ENCODE results near the gene PACSIN2. TPM values are rescaled to one million over a fixed set of nuclear protein-coding genes. Genes with fewer than 3 reads are reported as not detected.
"Not testable (repeated sequence)": the region's sequence is repeated elsewhere in the genome, so short reads cannot be mapped to it uniquely, and the experiment has no call there.

Gene PACSIN2
- total RNA-seq, 1 donor from 2014 or later, result 128 TPM

- Histone ChIP-seq H3K4me3 (no peak overlapping the region), H3K27ac (no peak overlapping the region), H3K36me3 (no peaks in the 10 kb centered on the region), H3K4me1 (no peaks in the 10 kb centered on the region), H3K27me3 (no peaks in the 10 kb centered on the region), H3K9me3 (no peaks in the 10 kb centered on the region)
- intact Hi-C loops (cut with DNase I), result no loop called here
- DNase-seq, result no peak
- TF ChIP-seq, protein P1, sequence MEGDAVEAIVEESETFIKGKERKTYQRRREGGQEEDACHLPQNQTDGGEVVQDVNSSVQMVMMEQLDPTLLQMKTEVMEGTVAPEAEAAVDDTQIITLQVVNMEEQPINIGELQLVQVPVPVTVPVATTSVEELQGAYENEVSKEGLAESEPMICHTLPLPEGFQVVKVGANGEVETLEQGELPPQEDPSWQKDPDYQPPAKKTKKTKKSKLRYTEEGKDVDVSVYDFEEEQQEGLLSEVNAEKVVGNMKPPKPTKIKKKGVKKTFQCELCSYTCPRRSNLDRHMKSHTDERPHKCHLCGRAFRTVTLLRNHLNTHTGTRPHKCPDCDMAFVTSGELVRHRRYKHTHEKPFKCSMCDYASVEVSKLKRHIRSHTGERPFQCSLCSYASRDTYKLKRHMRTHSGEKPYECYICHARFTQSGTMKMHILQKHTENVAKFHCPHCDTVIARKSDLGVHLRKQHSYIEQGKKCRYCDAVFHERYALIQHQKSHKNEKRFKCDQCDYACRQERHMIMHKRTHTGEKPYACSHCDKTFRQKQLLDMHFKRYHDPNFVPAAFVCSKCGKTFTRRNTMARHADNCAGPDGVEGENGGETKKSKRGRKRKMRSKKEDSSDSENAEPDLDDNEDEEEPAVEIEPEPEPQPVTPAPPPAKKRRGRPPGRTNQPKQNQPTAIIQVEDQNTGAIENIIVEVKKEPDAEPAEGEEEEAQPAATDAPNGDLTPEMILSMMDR (IDR thresholded peaks at IDR 0.05), result no peak
- peak; percentile 62 for ATAC-seq
Measured at GRCh38 chr22:43036282-43036829, 21.4 kb upstream of the PACSIN2 start.

- H3K36me3 ChIP-seq, result no peaks in the 10 kb centered on the region
- DNase-seq (no peak), ATAC-seq (no peak)
- intact Hi-C loops (cut with DNase I), result no loop called here
- TF ChIP-seq, protein P1 (IDR thresholded peaks at IDR 0.05), result no peak
- H3K9me3 ChIP-seq, result no peaks in the 10 kb centered on the region
- no peaks in the 10 kb centered on the region for H3K27me3 ChIP-seq
- no peak overlapping the region for H3K4me3 ChIP-seq
- no peaks in the 10 kb centered on the region for H3K4me1 ChIP-seq
- no peak overlapping the region for H3K27ac ChIP-seq
Measured at GRCh38 chr22:43035250-43035649, 20.3 kb upstream of the PACSIN2 start.

DNA sequence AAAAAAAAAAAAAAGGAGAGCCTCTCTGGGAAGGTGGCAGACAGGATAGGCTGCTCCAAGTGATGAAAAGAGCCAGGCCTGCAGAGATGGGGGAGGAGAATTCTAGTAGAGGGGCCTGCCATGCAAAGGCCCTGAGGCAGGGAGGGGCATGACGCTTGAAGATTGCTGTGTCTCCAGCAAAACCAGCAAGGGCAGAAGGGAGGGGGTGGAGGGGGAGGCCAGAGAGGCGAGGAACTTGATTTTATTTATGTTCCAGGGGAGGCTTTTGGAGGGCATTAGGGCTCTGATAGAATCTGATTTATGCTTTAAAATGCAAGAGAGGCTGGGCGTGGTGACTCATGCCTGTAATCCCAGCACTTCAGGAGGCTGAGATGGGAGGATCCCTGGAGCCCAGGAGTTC lies 16.7 kb upstream of the PACSIN2 start:
- no peaks in the 10 kb centered on the region for H3K27me3 ChIP-seq
- no peak overlapping the region for H3K4me3 ChIP-seq
- no peaks in the 10 kb centered on the region for H3K4me1 ChIP-seq
- DNase-seq, result no peak
- H3K27ac ChIP-seq, result no peak overlapping the region
- no peaks in the 10 kb centered on the region for H3K9me3 ChIP-seq
- no peak for ATAC-seq
- H3K36me3 ChIP-seq, result no peaks in the 10 kb centered on the region
- TF ChIP-seq, protein P1 (IDR thresholded peaks at IDR 0.05), result no peak
- intact Hi-C loops (cut with DNase I), result no loop called here

DNA sequence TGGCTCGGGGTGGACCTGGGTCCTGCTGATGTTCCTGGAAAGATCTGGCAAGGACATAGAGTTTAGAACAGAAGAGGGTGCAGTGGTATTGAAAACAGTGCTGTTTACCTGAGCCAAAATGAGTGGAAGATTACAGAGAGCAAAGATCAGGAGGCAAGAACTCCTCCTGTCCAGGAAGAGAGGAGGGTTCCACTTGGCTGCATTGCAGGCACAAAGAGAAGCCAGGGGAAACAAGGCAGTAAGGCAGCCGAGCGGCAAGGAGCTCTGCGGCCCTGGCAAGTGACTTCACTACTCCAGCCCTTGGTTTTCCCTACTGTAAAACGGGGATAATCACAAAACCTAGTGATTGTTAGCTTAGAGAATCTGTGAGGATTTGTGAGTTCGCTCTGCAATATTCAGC lies 3.7 kb upstream of the PACSIN2 start:
- no peak for DNase-seq
- H3K9me3 ChIP-seq, result no peaks in the 10 kb centered on the region
- ATAC-seq, result no peak
- H3K4me3 ChIP-seq, result no peak overlapping the region
- peak overlapping the region; percentile 9 for H3K27ac ChIP-seq
- H3K27me3 ChIP-seq, result no peaks in the 10 kb centered on the region
- TF ChIP-seq, protein P1 (IDR thresholded peaks at IDR 0.05), result no peak
- intact Hi-C loops (cut with DNase I), result no loop called here
- no peaks in the 10 kb centered on the region for H3K36me3 ChIP-seq
- peaks cover 19% of the 10 kb centered on the region for H3K4me1 ChIP-seq

- DNase-seq, result peak; percentile 82
- intact Hi-C loops (cut with DNase I), result no loop called here
- peak; percentile 9 for ATAC-seq
- Histone ChIP-seq H3K4me3 (no peak overlapping the region), H3K4me1 (peaks cover 27% of the 10 kb centered on the region), H3K27me3 (no peaks in the 10 kb centered on the region), H3K27ac (peak overlapping the region; percentile 30), H3K9me3 (no peaks in the 10 kb centered on the region), H3K36me3 (no peaks in the 10 kb centered on the region)
- TF ChIP-seq, protein P1 (IDR thresholded peaks at IDR 0.05), result no peak
Measured at GRCh38 chr22:43017525-43018460, 2.8 kb upstream of the PACSIN2 start.

GRCh38 chr22:43016150-43016549 lies 1.2 kb upstream of the PACSIN2 start:
- H3K27me3 ChIP-seq; DNase-seq; H3K9me3 ChIP-seq; H3K36me3 ChIP-seq; intact Hi-C loops (cut with DNase I); H3K27ac ChIP-seq; ATAC-seq: not testable (repeated sequence)
- peak overlapping the region; percentile 64 for H3K4me3 ChIP-seq
- H3K4me1 ChIP-seq, result peaks cover 31% of the 10 kb centered on the region
